PC-3 (cell line): ENCODE data around the gene AGPAT3.

Source experiments
- EZH2phosphoT487 ChIP-seq: fragments of 300-600 bp; sonication (generic); IDR thresholded peaks from 2 replicates; pipeline ENCODE4 v1.6.1; 2018; ENCODE audit warnings: mild to moderate bottlenecking, antibody characterized with exemption, low read length, borderline replicate concordance
- TF ChIP-seq, protein P1 (sequence below): fragments of 300-600 bp; sonication (generic); conservative IDR thresholded peaks from 2 replicates; pipeline ENCODE4 v1.5.1; 2017; ENCODE audit warnings: antibody characterized with exemption, low read depth, mild to moderate bottlenecking, low read length

DNA sequence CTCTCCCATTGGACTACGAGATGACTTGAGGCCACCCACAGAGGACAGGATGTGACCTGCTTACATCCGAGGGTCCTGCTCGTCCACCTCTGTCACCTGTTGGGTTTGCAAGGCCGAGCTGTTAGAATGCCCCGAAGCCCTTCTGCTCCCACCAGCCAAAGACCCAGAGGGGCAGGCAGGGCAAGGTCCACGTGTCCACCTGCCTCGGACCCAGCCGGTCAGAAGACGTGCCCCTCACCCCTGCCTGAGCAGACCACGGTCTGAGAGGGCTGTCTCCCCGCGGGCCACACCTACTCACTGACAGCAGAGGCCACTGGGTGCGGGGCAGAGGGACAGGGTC, 116.8 kb downstream of the AGPAT3 start:
- TF ChIP-seq, protein P1, sequence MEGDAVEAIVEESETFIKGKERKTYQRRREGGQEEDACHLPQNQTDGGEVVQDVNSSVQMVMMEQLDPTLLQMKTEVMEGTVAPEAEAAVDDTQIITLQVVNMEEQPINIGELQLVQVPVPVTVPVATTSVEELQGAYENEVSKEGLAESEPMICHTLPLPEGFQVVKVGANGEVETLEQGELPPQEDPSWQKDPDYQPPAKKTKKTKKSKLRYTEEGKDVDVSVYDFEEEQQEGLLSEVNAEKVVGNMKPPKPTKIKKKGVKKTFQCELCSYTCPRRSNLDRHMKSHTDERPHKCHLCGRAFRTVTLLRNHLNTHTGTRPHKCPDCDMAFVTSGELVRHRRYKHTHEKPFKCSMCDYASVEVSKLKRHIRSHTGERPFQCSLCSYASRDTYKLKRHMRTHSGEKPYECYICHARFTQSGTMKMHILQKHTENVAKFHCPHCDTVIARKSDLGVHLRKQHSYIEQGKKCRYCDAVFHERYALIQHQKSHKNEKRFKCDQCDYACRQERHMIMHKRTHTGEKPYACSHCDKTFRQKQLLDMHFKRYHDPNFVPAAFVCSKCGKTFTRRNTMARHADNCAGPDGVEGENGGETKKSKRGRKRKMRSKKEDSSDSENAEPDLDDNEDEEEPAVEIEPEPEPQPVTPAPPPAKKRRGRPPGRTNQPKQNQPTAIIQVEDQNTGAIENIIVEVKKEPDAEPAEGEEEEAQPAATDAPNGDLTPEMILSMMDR = no peak
- TF ChIP-seq EZH2phosphoT487 = no peak
